ENCODE data around the gene PRKAR2B.

GRCh38 chr7:107032720-107033438, 11.6 kb upstream of the PRKAR2B start:
- TF ChIP-seq, protein P1, sequence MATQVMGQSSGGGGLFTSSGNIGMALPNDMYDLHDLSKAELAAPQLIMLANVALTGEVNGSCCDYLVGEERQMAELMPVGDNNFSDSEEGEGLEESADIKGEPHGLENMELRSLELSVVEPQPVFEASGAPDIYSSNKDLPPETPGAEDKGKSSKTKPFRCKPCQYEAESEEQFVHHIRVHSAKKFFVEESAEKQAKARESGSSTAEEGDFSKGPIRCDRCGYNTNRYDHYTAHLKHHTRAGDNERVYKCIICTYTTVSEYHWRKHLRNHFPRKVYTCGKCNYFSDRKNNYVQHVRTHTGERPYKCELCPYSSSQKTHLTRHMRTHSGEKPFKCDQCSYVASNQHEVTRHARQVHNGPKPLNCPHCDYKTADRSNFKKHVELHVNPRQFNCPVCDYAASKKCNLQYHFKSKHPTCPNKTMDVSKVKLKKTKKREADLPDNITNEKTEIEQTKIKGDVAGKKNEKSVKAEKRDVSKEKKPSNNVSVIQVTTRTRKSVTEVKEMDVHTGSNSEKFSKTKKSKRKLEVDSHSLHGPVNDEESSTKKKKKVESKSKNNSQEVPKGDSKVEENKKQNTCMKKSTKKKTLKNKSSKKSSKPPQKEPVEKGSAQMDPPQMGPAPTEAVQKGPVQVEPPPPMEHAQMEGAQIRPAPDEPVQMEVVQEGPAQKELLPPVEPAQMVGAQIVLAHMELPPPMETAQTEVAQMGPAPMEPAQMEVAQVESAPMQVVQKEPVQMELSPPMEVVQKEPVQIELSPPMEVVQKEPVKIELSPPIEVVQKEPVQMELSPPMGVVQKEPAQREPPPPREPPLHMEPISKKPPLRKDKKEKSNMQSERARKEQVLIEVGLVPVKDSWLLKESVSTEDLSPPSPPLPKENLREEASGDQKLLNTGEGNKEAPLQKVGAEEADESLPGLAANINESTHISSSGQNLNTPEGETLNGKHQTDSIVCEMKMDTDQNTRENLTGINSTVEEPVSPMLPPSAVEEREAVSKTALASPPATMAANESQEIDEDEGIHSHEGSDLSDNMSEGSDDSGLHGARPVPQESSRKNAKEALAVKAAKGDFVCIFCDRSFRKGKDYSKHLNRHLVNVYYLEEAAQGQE (IDR thresholded peaks at IDR 0.05; ENCODE audit: insufficient read depth in 1 of 2, low read depth in 2 of 2, low read length in 2 of 2), result no peak
- TF ChIP-seq TAF1 (IDR thresholded peaks at IDR 0.05; ENCODE audit: borderline replicate concordance, insufficient read depth, low read length) (no peak), POLR2AphosphoS5 (IDR thresholded peaks at IDR 0.05; ENCODE audit: low read depth, low read length) (no peak), SIN3A (IDR thresholded peaks at IDR 0.05; ENCODE audit: borderline replicate concordance, insufficient read depth, low read length) (no peak), FOXP2 (optimal IDR thresholded peaks at IDR 0.05; ENCODE audit: borderline replicate concordance, extremely low read depth, extremely low read length, insufficient read depth) (no peak)

Measured in PFSK-1 (cell line).